ENCODE results near the gene PMAIP1. TPM values are rescaled to one million over a fixed set of nuclear protein-coding genes. Genes with fewer than 3 reads are reported as not detected.

The PMAIP1 gene
- total RNA-seq, 4 donors from 2014 or later = 1.1 to 2.3 (median 1.6) TPM

DNA sequence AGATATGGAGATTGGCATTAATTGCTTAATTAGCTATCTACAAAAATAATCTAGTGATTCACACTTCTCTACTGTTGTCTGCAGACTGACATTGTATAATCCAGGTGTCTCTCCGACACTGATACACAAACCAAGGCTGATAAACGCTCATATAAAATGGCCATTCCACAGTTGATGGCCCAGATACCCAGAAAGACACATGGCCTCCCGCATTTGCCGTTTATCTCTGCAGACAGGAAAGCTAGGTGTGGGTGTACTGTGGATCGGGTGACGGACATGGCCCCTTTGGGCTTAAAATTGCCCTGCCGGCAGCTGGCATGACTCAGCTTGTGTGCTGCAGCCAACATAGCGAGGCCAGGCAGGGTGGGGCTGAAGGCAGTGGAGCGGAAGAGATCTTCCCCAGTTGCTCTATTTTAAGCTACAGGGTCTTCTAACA, 18.5 kb downstream of the PMAIP1 start:
- DNase-seq = peak; percentile 74 to 91
- WGBS, 2 donors = 30 to 47% methylated on average over 9 of the region's 9 CpGs
- Histone ChIP-seq H3K4me1 (peaks cover 9 to 23% of the 10 kb centered on the region in 2 donors), H3K9me3 (no peaks in the 10 kb centered on the region), H3K4me3 (replicated peaks in 1 of 3) (no peak overlapping the region), H3K36me3 (no peaks in the 10 kb centered on the region), H3K27ac (peak overlapping the region; percentile 11 to 69 (median 64)), H3K27me3 (no peaks in the 10 kb centered on the region)
- intact Hi-C loops (cut with DNase I) = no loop called here
- peak in 1 of 2 donors; percentile 13 for TF ChIP-seq POLR2A (IDR thresholded peaks at IDR 0.05)
- TF ChIP-seq CTCF (IDR thresholded peaks at IDR 0.05) = no peak

GRCh38 chr18:59918997-59919396, 19.2 kb downstream of the PMAIP1 start:
- peak in 1 of 2 donors; percentile 28 for DNase-seq
- Histone ChIP-seq H3K27me3 (no peaks in the 10 kb centered on the region), H3K4me1 (peaks cover 9 to 23% of the 10 kb centered on the region in 2 donors), H3K27ac (peak overlapping the region; percentile 18 to 69 (median 64)), H3K4me3 (replicated peaks in 1 of 3) (no peak overlapping the region), H3K9me3 (no peaks in the 10 kb centered on the region), H3K36me3 (no peaks in the 10 kb centered on the region)
- intact Hi-C loops (cut with DNase I) = no loop called here
- no peak for TF ChIP-seq POLR2A (IDR thresholded peaks at IDR 0.05)
- TF ChIP-seq CTCF (IDR thresholded peaks at IDR 0.05) = no peak
- 81 to 86% methylated on average over 6 of the region's 6 CpGs for WGBS, 2 donors

DNA sequence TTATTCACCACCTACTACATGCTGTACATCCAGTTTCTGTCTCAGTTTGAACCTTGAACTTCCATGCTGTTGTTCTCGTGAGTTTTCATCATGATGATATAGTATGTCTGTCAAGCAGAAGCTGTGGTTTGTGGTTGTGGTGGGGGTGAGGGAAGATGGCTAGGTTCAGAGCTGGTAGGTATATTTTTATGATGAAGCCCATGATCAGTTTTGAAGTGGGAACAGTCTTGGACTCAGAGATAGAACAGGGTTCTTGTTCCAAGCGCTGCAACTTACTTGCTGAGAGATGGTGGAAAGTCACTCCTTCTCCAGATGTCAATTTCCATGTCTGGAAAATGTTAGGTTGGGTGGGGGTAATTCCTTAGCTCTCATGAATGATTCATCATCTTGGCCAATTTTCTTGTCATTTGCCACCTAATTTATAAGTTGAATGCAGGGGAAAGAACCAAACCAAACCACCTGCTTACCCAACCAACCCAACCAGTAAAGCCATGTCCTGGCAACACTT, 21.6 kb downstream of the PMAIP1 start:
- Histone ChIP-seq H3K27me3 (no peaks in the 10 kb centered on the region), H3K36me3 (no peaks in the 10 kb centered on the region), H3K27ac (no peak overlapping the region), H3K4me1 (peaks cover 9 to 23% of the 10 kb centered on the region in 2 donors), H3K9me3 (no peaks in the 10 kb centered on the region), H3K4me3 (replicated peaks in 1 of 3) (no peak overlapping the region)
- no peak for DNase-seq
- WGBS, 2 donors = 77 to 94% methylated on average over 2 of the region's 2 CpGs
- TF ChIP-seq CTCF (IDR thresholded peaks at IDR 0.05) (no peak), POLR2A (IDR thresholded peaks at IDR 0.05) (no peak)
- intact Hi-C loops (cut with DNase I) = no loop called here

GRCh38 chr18:59923539-59924196, 23.9 kb downstream of the PMAIP1 start:
- intact Hi-C loops (cut with DNase I) = no loop called here
- no peaks in the 10 kb centered on the region for H3K27me3 ChIP-seq
- no peak overlapping the region for H3K4me3 ChIP-seq (replicated peaks in 1 of 3)
- DNase-seq = no peak
- no peaks in the 10 kb centered on the region for H3K36me3 ChIP-seq
- TF ChIP-seq POLR2A (IDR thresholded peaks at IDR 0.05) (no peak), CTCF (IDR thresholded peaks at IDR 0.05) (no peak)
- peaks cover 5 to 10% of the 10 kb centered on the region in 2 donors for H3K4me1 ChIP-seq
- 85 to 87% methylated on average over 6 of the region's 6 CpGs for WGBS, 2 donors
- no peak overlapping the region for H3K27ac ChIP-seq
- no peaks in the 10 kb centered on the region for H3K9me3 ChIP-seq

GRCh38 chr18:59926131-59926530, 26.3 kb downstream of the PMAIP1 start:
- H3K4me1 ChIP-seq = no peaks in the 10 kb centered on the region
- no peak for DNase-seq
- no peak overlapping the region for H3K27ac ChIP-seq
- H3K36me3 ChIP-seq = no peaks in the 10 kb centered on the region
- TF ChIP-seq CTCF (IDR thresholded peaks at IDR 0.05) = no peak
- no peak for TF ChIP-seq POLR2A (IDR thresholded peaks at IDR 0.05)
- intact Hi-C loops (cut with DNase I) = no loop called here
- H3K4me3 ChIP-seq (replicated peaks in 1 of 3) = no peak overlapping the region
- WGBS, 2 donors = 97% methylated on average over 5 of the region's 5 CpGs
- H3K9me3 ChIP-seq = no peaks in the 10 kb centered on the region
- H3K27me3 ChIP-seq = no peaks in the 10 kb centered on the region

Measured in thyroid gland (tissue), 4 donors.